Caco-2 (cell line): ENCODE measurements around the gene KRT81. TPM values are rescaled to one million over a fixed set of nuclear protein-coding genes. Genes with fewer than 3 reads are reported as not detected.
A peak's percentile ranks its signal among the peaks of the same experiment; 100 is the strongest.
"Not testable (repeated sequence)": the region's sequence is repeated elsewhere in the genome, so short reads cannot be mapped to it uniquely, and the experiment has no call there.

ENCODE experiments used
- BruUV-seq: library from RNA; stranded (reverse); fragments of 400-500 nt; replicated peaks from 2 replicates; lab custom pipeline; 2021; lab: Mats Ljungman, UMichigan
- CTCF ChIA-PET: fragments of 300-600 bp; sonication (Branson Sonifier 250); formaldehyde crosslinking; loops from one replicate; lab custom pipeline; 2022; ENCODE audit warnings: antibody characterized with exemption; lab: Charles Lee
- POLR2A ChIA-PET: fragments of 300-600 bp; sonication (Branson Sonifier 250); formaldehyde crosslinking; loops from one replicate; lab custom pipeline; 2022; ENCODE audit warnings: antibody characterized with exemption; lab: Charles Lee
- DNase-seq, 2 experiments: peaks; one replicate each; pipeline versions ENCODE4 v3.0.0 to v3.0.0-alpha.2; 2020 to 2022
- H3K27me3 ChIP-seq: replicated peaks from 2 replicates; pipeline ENCODE4 v1.6.0; 2011; ENCODE audit warnings: low read length; ENCODE audit not compliant: control insufficient read depth, insufficient read depth
- H3K36me3 ChIP-seq: 2 replicates; pipeline ENCODE4 v1.5.1; 2011; ENCODE audit warnings: low read length; ENCODE audit not compliant: control insufficient read depth, insufficient read depth
- H3K4me1 ChIP-seq: fragments of 250-450 bp; sonication (Bioruptor Pico); 2 replicates; pipeline ENCODE4 v1.5.1; 2020; ENCODE audit warnings: mild to moderate bottlenecking
- H3K4me3 ChIP-seq: 2 replicates; pipeline ENCODE4 v1.5.1; 2011; ENCODE audit warnings: low read depth, mild to moderate bottlenecking, control low read depth, low read length
- H3K9me3 ChIP-seq: fragments of 250-450 bp; sonication (Bioruptor Pico); 2 replicates; pipeline ENCODE4 v1.5.1; 2020; ENCODE audit warnings: mild to moderate bottlenecking, moderate library complexity
- H3K27ac Mint-ChIP-seq: one replicate; pipeline ENCODE4 v1.8.0; 2022; ENCODE audit warnings: mixed read lengths; ENCODE audit not compliant: unreplicated experiment
- H3K27me3 Mint-ChIP-seq: one replicate; pipeline ENCODE4 v1.8.0; 2022; ENCODE audit warnings: mixed read lengths; ENCODE audit not compliant: insufficient read depth, unreplicated experiment
- H3K36me3 Mint-ChIP-seq: one replicate; pipeline ENCODE4 v1.8.0; 2022; ENCODE audit warnings: mild to moderate bottlenecking, mixed read lengths; ENCODE audit not compliant: insufficient read depth, unreplicated experiment
- H3K4me1 Mint-ChIP-seq: one replicate; pipeline ENCODE4 v1.8.0; 2022; ENCODE audit warnings: low read depth, mixed read lengths; ENCODE audit not compliant: unreplicated experiment
- H3K4me3 Mint-ChIP-seq: one replicate; pipeline ENCODE4 v1.8.0; 2022; ENCODE audit warnings: mild to moderate bottlenecking, moderate library complexity, mixed read lengths; ENCODE audit not compliant: unreplicated experiment
- H3K9me3 Mint-ChIP-seq: one replicate; pipeline ENCODE4 v1.8.0; 2022; ENCODE audit warnings: mixed read lengths; ENCODE audit not compliant: unreplicated experiment
- intact Hi-C: fragments of 100-400 bp; cut with micrococcal nuclease; formaldehyde crosslinking; loops from one replicate; pipeline ENCODE4 v1.10.0; 2022; ENCODE audit not compliant: unreplicated experiment
- total RNA-seq: library from RNA; stranded (reverse); gene quantifications from 2 replicates; pipeline ENCODE4 v1.2.3, GENCODE V29; 2022
- TF ChIP-seq, protein P1 (sequence below), 2 experiments: fragments of 200-600 bp in 1 of 2; IDR thresholded peaks; 1 replicate in 1 of 2; 2 replicates in 1 of 2; pipeline versions ENCODE4 v1.5.1 to v1.8.0; 2011 to 2022; ENCODE audit warnings: antibody characterized with exemption in 1 of 2, control low read depth in 1 of 2, inconsistent platforms in 1 of 2, low read depth in 1 of 2, low read length in 1 of 2, mild to moderate bottlenecking in 1 of 2, moderate library complexity in 1 of 2; ENCODE audit not compliant: insufficient read depth in 1 of 2, severe bottlenecking in 1 of 2, unreplicated experiment in 1 of 2

The KRT81 gene
- total RNA-seq, 1 experiment from 2014 or later = 0.45 TPM

GRCh38 chr12:52243259-52243855 is 48.0 kb downstream of the KRT81 start:
- BruUV-seq = no TSS peak
- H3K27me3 Mint-ChIP-seq = no peaks in the 10 kb centered on the region
- TF ChIP-seq, protein P1, sequence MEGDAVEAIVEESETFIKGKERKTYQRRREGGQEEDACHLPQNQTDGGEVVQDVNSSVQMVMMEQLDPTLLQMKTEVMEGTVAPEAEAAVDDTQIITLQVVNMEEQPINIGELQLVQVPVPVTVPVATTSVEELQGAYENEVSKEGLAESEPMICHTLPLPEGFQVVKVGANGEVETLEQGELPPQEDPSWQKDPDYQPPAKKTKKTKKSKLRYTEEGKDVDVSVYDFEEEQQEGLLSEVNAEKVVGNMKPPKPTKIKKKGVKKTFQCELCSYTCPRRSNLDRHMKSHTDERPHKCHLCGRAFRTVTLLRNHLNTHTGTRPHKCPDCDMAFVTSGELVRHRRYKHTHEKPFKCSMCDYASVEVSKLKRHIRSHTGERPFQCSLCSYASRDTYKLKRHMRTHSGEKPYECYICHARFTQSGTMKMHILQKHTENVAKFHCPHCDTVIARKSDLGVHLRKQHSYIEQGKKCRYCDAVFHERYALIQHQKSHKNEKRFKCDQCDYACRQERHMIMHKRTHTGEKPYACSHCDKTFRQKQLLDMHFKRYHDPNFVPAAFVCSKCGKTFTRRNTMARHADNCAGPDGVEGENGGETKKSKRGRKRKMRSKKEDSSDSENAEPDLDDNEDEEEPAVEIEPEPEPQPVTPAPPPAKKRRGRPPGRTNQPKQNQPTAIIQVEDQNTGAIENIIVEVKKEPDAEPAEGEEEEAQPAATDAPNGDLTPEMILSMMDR (IDR thresholded peaks at IDR 0.05; ENCODE audit: insufficient read depth in 1 of 2, low read depth in 1 of 2, low read length in 1 of 2, severe bottlenecking in 1 of 2, unreplicated experiment in 1 of 2) = no peak
- Histone ChIP-seq H3K9me3 (no peaks in the 10 kb centered on the region), H3K36me3 (no peaks in the 10 kb centered on the region), H3K4me3 (no peak overlapping the region), H3K4me1 (peaks cover 44% of the 10 kb centered on the region), H3K27me3 (no peaks in the 10 kb centered on the region)
- H3K4me3 Mint-ChIP-seq = no peak overlapping the region
- intact Hi-C loops = no loop called here
- ChIA-PET POLR2A (no interaction called here), CTCF (interaction anchor here (0.7 kb wide), 1 partner anchor 36 kb away, joined by 3 read pairs; no protein-coding TSS in a partner anchor)
- H3K9me3 Mint-ChIP-seq = no peaks in the 10 kb centered on the region
- peak overlapping the region; percentile 4 for H3K27ac Mint-ChIP-seq
- DNase-seq = no peak
- peaks cover 47% of the 10 kb centered on the region for H3K4me1 Mint-ChIP-seq
- peaks cover 12% of the 10 kb centered on the region for H3K36me3 Mint-ChIP-seq

GRCh38 chr12:52242442-52243258 is 48.7 kb downstream of the KRT81 start:
- Histone ChIP-seq H3K36me3 (no peaks in the 10 kb centered on the region), H3K27me3 (no peaks in the 10 kb centered on the region), H3K4me1 (peaks cover 47% of the 10 kb centered on the region), H3K9me3 (no peaks in the 10 kb centered on the region), H3K4me3 (no peak overlapping the region)
- H3K9me3 Mint-ChIP-seq = no peaks in the 10 kb centered on the region
- CTCF ChIA-PET = interaction anchor here (0.7 kb wide), 1 partner anchor 37 kb away, joined by 3 read pairs; no protein-coding TSS in a partner anchor
- no peaks in the 10 kb centered on the region for H3K27me3 Mint-ChIP-seq
- DNase-seq = no peak
- H3K4me1 Mint-ChIP-seq = peaks cover 43% of the 10 kb centered on the region
- H3K36me3 Mint-ChIP-seq = peaks cover 12% of the 10 kb centered on the region
- no peak overlapping the region for H3K4me3 Mint-ChIP-seq
- POLR2A ChIA-PET = no interaction called here
- no TSS peak for BruUV-seq
- H3K27ac Mint-ChIP-seq = no peak overlapping the region
- intact Hi-C loops = no loop called here
- TF ChIP-seq, protein P1 (IDR thresholded peaks at IDR 0.05; ENCODE audit: insufficient read depth in 1 of 2, low read depth in 1 of 2, low read length in 1 of 2, severe bottlenecking in 1 of 2, unreplicated experiment in 1 of 2) = no peak

GRCh38 chr12:52241205-52241842 is 50.0 kb downstream of the KRT81 start:
- Mint-ChIP-seq H3K9me3 (no peaks in the 10 kb centered on the region), H3K27me3 (no peaks in the 10 kb centered on the region), H3K4me3 (no peak overlapping the region), H3K4me1 (peaks cover 37% of the 10 kb centered on the region), H3K27ac (no peak overlapping the region), H3K36me3 (peaks cover 10% of the 10 kb centered on the region)
- no TSS peak for BruUV-seq
- Histone ChIP-seq H3K9me3 (no peaks in the 10 kb centered on the region), H3K27me3 (no peaks in the 10 kb centered on the region), H3K4me1 (peaks cover 43% of the 10 kb centered on the region), H3K36me3 (no peaks in the 10 kb centered on the region), H3K4me3 (no peak overlapping the region)
- DNase-seq = no peak
- TF ChIP-seq, protein P1 (IDR thresholded peaks at IDR 0.05; ENCODE audit: insufficient read depth in 1 of 2, low read depth in 1 of 2, low read length in 1 of 2, severe bottlenecking in 1 of 2, unreplicated experiment in 1 of 2) = no peak
- intact Hi-C loops = no loop called here
- ChIA-PET CTCF (no interaction called here), POLR2A (no interaction called here)

GRCh38 chr12:52240247-52240646 is 51.1 kb downstream of the KRT81 start:
- CTCF ChIA-PET, intact Hi-C loops, H3K4me3 Mint-ChIP-seq, H3K4me3 ChIP-seq, H3K36me3 Mint-ChIP-seq, H3K9me3 Mint-ChIP-seq, H3K9me3 ChIP-seq, POLR2A ChIA-PET, DNase-seq, BruUV-seq, H3K36me3 ChIP-seq, H3K27me3 Mint-ChIP-seq, H3K27ac Mint-ChIP-seq, H3K27me3 ChIP-seq: not testable (repeated sequence)
- H3K4me1 Mint-ChIP-seq = peaks cover 38% of the 10 kb centered on the region
- peaks cover 53% of the 10 kb centered on the region for H3K4me1 ChIP-seq
